ENCODE results near the gene KIF5C.

KIF5C gene

GRCh38 chr2:148967056-148967455 is 92.0 kb downstream of the KIF5C start:
- TF ChIP-seq PATZ1 (CRISPR knock-in tag; IDR thresholded peaks at IDR 0.05; ENCODE audit: borderline replicate concordance) (no peak), ZNF565 (CRISPR knock-in tag; conservative IDR thresholded peaks at IDR 0.05; ENCODE audit: low read depth) (no peak), TOX (CRISPR knock-in tag; IDR thresholded peaks at IDR 0.05; ENCODE audit: borderline replicate concordance) (no peak), SNAI2 (CRISPR knock-in tag; IDR thresholded peaks at IDR 0.05) (no peak), PPARA (CRISPR knock-in tag; IDR thresholded peaks at IDR 0.05; ENCODE audit: borderline replicate concordance) (no peak), ZC3H10 (CRISPR knock-in tag; IDR thresholded peaks at IDR 0.05) (no peak), ZFP3 (CRISPR knock-in tag; IDR thresholded peaks at IDR 0.05) (no peak), ZNF8 (CRISPR knock-in tag; IDR thresholded peaks at IDR 0.05) (no peak), BACH2 (CRISPR knock-in tag; IDR thresholded peaks at IDR 0.05; ENCODE audit: borderline replicate concordance) (no peak), ZFP30 (CRISPR knock-in tag; IDR thresholded peaks at IDR 0.05) (no peak), TSHZ2 (CRISPR knock-in tag; IDR thresholded peaks at IDR 0.05) (no peak), ISL1 (CRISPR knock-in tag; IDR thresholded peaks at IDR 0.05) (no peak), GLIS3 (CRISPR knock-in tag; IDR thresholded peaks at IDR 0.05) (no peak), OSR1 (CRISPR knock-in tag; IDR thresholded peaks at IDR 0.05) (no peak)
- ATAC-seq, result no peak

- ATAC-seq, result no peak
- TF ChIP-seq ZFP3 (CRISPR knock-in tag; IDR thresholded peaks at IDR 0.05), result no peak
- no peak for TF ChIP-seq ESRRG (CRISPR knock-in tag; IDR thresholded peaks at IDR 0.05)
- no peak for TF ChIP-seq POU6F1 (CRISPR knock-in tag; IDR thresholded peaks at IDR 0.05; ENCODE audit: borderline replicate concordance, low read depth)
- no peak for TF ChIP-seq ZC3H10 (CRISPR knock-in tag; IDR thresholded peaks at IDR 0.05)
- no peak for TF ChIP-seq OSR1 (CRISPR knock-in tag; IDR thresholded peaks at IDR 0.05)
- no peak for TF ChIP-seq CSRNP3 (CRISPR knock-in tag; IDR thresholded peaks at IDR 0.05)
- no peak for TF ChIP-seq CREB5 (CRISPR knock-in tag; IDR thresholded peaks at IDR 0.05; ENCODE audit: low read depth)
- no peak for TF ChIP-seq ISL1 (CRISPR knock-in tag; IDR thresholded peaks at IDR 0.05)
- TF ChIP-seq BACH2 (CRISPR knock-in tag; IDR thresholded peaks at IDR 0.05; ENCODE audit: borderline replicate concordance), result no peak
Measured at GRCh38 chr2:148967578-148967977, 92.6 kb downstream of the KIF5C start.

- TF ChIP-seq TCF4 (CRISPR knock-in tag; IDR thresholded peaks at IDR 0.05; ENCODE audit: borderline replicate concordance) (no peak), ZNF70 (CRISPR knock-in tag; IDR thresholded peaks at IDR 0.05) (no peak), RARB (CRISPR knock-in tag; IDR thresholded peaks at IDR 0.05) (no peak), ZFP30 (CRISPR knock-in tag; IDR thresholded peaks at IDR 0.05) (no peak), ZC3H10 (CRISPR knock-in tag; IDR thresholded peaks at IDR 0.05) (no peak), GLIS3 (CRISPR knock-in tag; IDR thresholded peaks at IDR 0.05) (no peak), TOX (CRISPR knock-in tag; IDR thresholded peaks at IDR 0.05; ENCODE audit: borderline replicate concordance) (no peak), ZNF565 (CRISPR knock-in tag; conservative IDR thresholded peaks at IDR 0.05; ENCODE audit: low read depth) (no peak), ISL1 (CRISPR knock-in tag; IDR thresholded peaks at IDR 0.05) (no peak), CSRNP3 (CRISPR knock-in tag; IDR thresholded peaks at IDR 0.05) (no peak)
Measured at GRCh38 chr2:148968301-148968700, 93.3 kb downstream of the KIF5C start.

More at GRCh38 chr2:148968301-148968700, 93.3 kb downstream of the KIF5C start:
- no peak for ATAC-seq

Data from SK-N-SH treated with all-trans-retinoic acid at 6 μM for 48 hours (cell line).